H1 (cell line): ENCODE data around the gene PTPRG.

Source experiments
- BRCA1 ChIP-seq: IDR thresholded peaks from 2 replicates; pipeline ENCODE4 v1.6.1; 2012; ENCODE audit warnings: low read depth, low read length, improper control_type of control experiment
- CEBPB ChIP-seq: IDR thresholded peaks from 2 replicates; pipeline ENCODE4 v1.6.1; 2012; ENCODE audit warnings: low read depth, low read length
- CHD2 ChIP-seq: IDR thresholded peaks from 2 replicates; pipeline ENCODE4 v1.6.1; 2012; ENCODE audit warnings: low read length, improper control_type of control experiment
- JUN ChIP-seq: IDR thresholded peaks from 2 replicates; pipeline ENCODE4 v1.6.1; 2011; ENCODE audit warnings: low read depth, mild to moderate bottlenecking, improper control_type of control experiment, low read length
- NRF1 ChIP-seq: IDR thresholded peaks from 2 replicates; pipeline ENCODE4 v1.6.1; 2011; ENCODE audit warnings: mild to moderate bottlenecking, low read depth, low read length, improper control_type of control experiment
- RAD21 ChIP-seq, 2 experiments: IDR thresholded peaks in 1 of 2; conservative IDR thresholded peaks in 1 of 2; 2 replicates each; pipeline ENCODE4 v1.6.1; 2011; ENCODE audit warnings: low read depth in 2 of 2, low read length in 2 of 2, improper control_type of control experiment in 1 of 2, inconsistent platforms in 1 of 2, mild to moderate bottlenecking in 1 of 2, moderate library complexity in 1 of 2
- RBBP5 ChIP-seq: IDR thresholded peaks from 2 replicates; pipeline ENCODE4 v1.7.1; 2012; ENCODE audit warnings: low read depth, mild to moderate bottlenecking, inconsistent platforms, low read length, moderate library complexity, borderline replicate concordance
- SAP30 ChIP-seq: fragments of 300-600 bp; sonication (generic); IDR thresholded peaks from 2 replicates; pipeline ENCODE4 v1.7.1; 2012; ENCODE audit warnings: low read length, moderate library complexity, mild to moderate bottlenecking, inconsistent platforms; ENCODE audit not compliant: insufficient read depth, insufficient replicate concordance
- SIN3A ChIP-seq, 2 experiments: IDR thresholded peaks in 1 of 2; conservative IDR thresholded peaks in 1 of 2; 2 replicates each; pipeline ENCODE4 v1.6.1; 2011 to 2012; ENCODE audit warnings: low read length in 2 of 2, improper control_type of control experiment in 1 of 2, low read depth in 1 of 2, mild to moderate bottlenecking in 1 of 2
- SP1 ChIP-seq: IDR thresholded peaks from 2 replicates; pipeline ENCODE4 v1.6.1; 2011; ENCODE audit warnings: low read depth, low read length
- TF ChIP-seq, protein P1 (sequence below), 3 experiments: IDR thresholded peaks; 1 replicate in 2 of 3; 2 replicates in 1 of 3; pipeline versions ENCODE4 v1.5.1 to v1.6.1; 2011; ENCODE audit warnings: low read length in 3 of 3, mild to moderate bottlenecking in 3 of 3, inconsistent platforms in 2 of 3, low read depth in 1 of 3, moderate library complexity in 1 of 3; ENCODE audit not compliant: insufficient read depth in 1 of 3; ENCODE audit errors: control extremely low read depth in 1 of 3
- TF ChIP-seq, protein P2 (sequence below): IDR thresholded peaks from 2 replicates; pipeline ENCODE4 v1.6.1; 2012; ENCODE audit warnings: low read length, inconsistent platforms
- TF ChIP-seq, protein P3 (sequence below): fragments of 300-600 bp; sonication (generic); IDR thresholded peaks from 2 replicates; pipeline ENCODE4 v1.7.1; 2012; ENCODE audit warnings: low read length, moderate library complexity, mild to moderate bottlenecking, inconsistent platforms; ENCODE audit not compliant: insufficient replicate concordance

DNA sequence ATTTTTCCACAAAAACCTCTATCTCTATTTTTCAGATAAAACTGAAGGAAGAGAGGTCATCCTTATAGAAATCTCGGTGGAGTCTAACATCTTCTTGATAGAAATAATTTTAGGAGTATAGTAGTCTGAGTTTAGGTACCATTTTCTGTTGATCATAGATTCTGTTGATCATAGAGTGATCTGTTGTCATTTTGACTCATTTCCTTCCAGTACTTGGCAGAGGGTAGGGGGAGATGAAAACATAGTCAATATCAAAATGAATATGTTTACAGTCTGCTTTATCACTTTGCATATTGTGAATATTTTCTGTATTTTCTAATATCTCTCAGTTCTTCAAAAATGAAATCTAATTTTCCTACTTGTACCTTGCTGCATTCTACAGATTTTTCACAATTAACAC lies 458.5 kb downstream of the PTPRG start:
- TF ChIP-seq, protein P1, sequence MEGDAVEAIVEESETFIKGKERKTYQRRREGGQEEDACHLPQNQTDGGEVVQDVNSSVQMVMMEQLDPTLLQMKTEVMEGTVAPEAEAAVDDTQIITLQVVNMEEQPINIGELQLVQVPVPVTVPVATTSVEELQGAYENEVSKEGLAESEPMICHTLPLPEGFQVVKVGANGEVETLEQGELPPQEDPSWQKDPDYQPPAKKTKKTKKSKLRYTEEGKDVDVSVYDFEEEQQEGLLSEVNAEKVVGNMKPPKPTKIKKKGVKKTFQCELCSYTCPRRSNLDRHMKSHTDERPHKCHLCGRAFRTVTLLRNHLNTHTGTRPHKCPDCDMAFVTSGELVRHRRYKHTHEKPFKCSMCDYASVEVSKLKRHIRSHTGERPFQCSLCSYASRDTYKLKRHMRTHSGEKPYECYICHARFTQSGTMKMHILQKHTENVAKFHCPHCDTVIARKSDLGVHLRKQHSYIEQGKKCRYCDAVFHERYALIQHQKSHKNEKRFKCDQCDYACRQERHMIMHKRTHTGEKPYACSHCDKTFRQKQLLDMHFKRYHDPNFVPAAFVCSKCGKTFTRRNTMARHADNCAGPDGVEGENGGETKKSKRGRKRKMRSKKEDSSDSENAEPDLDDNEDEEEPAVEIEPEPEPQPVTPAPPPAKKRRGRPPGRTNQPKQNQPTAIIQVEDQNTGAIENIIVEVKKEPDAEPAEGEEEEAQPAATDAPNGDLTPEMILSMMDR (IDR thresholded peaks at IDR 0.05; ENCODE audit: control extremely low read depth in 1 of 3, insufficient read depth in 1 of 3, low read depth in 1 of 3, low read length in 3 of 3), result no peak
- TF ChIP-seq, protein P2, sequence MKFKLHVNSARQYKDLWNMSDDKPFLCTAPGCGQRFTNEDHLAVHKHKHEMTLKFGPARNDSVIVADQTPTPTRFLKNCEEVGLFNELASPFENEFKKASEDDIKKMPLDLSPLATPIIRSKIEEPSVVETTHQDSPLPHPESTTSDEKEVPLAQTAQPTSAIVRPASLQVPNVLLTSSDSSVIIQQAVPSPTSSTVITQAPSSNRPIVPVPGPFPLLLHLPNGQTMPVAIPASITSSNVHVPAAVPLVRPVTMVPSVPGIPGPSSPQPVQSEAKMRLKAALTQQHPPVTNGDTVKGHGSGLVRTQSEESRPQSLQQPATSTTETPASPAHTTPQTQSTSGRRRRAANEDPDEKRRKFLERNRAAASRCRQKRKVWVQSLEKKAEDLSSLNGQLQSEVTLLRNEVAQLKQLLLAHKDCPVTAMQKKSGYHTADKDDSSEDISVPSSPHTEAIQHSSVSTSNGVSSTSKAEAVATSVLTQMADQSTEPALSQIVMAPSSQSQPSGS, result no peak
- no peak for TF ChIP-seq RAD21 (IDR thresholded peaks at IDR 0.05 in 1 of 2, conservative IDR thresholded peaks at IDR 0.05 in 1 of 2; ENCODE audit: low read depth in 2 of 2, low read length in 2 of 2)
- no peak for TF ChIP-seq CEBPB
- TF ChIP-seq NRF1, result no peak
- TF ChIP-seq JUN, result no peak
- no peak for TF ChIP-seq BRCA1
- TF ChIP-seq, protein P3, sequence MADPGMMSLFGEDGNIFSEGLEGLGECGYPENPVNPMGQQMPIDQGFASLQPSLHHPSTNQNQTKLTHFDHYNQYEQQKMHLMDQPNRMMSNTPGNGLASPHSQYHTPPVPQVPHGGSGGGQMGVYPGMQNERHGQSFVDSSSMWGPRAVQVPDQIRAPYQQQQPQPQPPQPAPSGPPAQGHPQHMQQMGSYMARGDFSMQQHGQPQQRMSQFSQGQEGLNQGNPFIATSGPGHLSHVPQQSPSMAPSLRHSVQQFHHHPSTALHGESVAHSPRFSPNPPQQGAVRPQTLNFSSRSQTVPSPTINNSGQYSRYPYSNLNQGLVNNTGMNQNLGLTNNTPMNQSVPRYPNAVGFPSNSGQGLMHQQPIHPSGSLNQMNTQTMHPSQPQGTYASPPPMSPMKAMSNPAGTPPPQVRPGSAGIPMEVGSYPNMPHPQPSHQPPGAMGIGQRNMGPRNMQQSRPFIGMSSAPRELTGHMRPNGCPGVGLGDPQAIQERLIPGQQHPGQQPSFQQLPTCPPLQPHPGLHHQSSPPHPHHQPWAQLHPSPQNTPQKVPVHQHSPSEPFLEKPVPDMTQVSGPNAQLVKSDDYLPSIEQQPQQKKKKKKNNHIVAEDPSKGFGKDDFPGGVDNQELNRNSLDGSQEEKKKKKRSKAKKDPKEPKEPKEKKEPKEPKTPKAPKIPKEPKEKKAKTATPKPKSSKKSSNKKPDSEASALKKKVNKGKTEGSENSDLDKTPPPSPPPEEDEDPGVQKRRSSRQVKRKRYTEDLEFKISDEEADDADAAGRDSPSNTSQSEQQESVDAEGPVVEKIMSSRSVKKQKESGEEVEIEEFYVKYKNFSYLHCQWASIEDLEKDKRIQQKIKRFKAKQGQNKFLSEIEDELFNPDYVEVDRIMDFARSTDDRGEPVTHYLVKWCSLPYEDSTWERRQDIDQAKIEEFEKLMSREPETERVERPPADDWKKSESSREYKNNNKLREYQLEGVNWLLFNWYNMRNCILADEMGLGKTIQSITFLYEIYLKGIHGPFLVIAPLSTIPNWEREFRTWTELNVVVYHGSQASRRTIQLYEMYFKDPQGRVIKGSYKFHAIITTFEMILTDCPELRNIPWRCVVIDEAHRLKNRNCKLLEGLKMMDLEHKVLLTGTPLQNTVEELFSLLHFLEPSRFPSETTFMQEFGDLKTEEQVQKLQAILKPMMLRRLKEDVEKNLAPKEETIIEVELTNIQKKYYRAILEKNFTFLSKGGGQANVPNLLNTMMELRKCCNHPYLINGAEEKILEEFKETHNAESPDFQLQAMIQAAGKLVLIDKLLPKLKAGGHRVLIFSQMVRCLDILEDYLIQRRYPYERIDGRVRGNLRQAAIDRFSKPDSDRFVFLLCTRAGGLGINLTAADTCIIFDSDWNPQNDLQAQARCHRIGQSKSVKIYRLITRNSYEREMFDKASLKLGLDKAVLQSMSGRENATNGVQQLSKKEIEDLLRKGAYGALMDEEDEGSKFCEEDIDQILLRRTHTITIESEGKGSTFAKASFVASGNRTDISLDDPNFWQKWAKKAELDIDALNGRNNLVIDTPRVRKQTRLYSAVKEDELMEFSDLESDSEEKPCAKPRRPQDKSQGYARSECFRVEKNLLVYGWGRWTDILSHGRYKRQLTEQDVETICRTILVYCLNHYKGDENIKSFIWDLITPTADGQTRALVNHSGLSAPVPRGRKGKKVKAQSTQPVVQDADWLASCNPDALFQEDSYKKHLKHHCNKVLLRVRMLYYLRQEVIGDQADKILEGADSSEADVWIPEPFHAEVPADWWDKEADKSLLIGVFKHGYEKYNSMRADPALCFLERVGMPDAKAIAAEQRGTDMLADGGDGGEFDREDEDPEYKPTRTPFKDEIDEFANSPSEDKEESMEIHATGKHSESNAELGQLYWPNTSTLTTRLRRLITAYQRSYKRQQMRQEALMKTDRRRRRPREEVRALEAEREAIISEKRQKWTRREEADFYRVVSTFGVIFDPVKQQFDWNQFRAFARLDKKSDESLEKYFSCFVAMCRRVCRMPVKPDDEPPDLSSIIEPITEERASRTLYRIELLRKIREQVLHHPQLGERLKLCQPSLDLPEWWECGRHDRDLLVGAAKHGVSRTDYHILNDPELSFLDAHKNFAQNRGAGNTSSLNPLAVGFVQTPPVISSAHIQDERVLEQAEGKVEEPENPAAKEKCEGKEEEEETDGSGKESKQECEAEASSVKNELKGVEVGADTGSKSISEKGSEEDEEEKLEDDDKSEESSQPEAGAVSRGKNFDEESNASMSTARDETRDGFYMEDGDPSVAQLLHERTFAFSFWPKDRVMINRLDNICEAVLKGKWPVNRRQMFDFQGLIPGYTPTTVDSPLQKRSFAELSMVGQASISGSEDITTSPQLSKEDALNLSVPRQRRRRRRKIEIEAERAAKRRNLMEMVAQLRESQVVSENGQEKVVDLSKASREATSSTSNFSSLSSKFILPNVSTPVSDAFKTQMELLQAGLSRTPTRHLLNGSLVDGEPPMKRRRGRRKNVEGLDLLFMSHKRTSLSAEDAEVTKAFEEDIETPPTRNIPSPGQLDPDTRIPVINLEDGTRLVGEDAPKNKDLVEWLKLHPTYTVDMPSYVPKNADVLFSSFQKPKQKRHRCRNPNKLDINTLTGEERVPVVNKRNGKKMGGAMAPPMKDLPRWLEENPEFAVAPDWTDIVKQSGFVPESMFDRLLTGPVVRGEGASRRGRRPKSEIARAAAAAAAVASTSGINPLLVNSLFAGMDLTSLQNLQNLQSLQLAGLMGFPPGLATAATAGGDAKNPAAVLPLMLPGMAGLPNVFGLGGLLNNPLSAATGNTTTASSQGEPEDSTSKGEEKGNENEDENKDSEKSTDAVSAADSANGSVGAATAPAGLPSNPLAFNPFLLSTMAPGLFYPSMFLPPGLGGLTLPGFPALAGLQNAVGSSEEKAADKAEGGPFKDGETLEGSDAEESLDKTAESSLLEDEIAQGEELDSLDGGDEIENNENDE, result no peak
- TF ChIP-seq SIN3A (conservative IDR thresholded peaks at IDR 0.05 in 1 of 2, IDR thresholded peaks at IDR 0.05 in 1 of 2; ENCODE audit: low read depth in 1 of 2, low read length in 2 of 2), result no peak
- no peak for TF ChIP-seq SP1
- TF ChIP-seq RBBP5, result no peak
- TF ChIP-seq SAP30, result no peak
- no peak for TF ChIP-seq CHD2
